Measurements from ENCODE around the gene FERD3L. TPM values are rescaled to one million over a fixed set of nuclear protein-coding genes. Genes with fewer than 3 reads are reported as not detected.
A peak's percentile ranks its signal among the peaks of the same experiment; 100 is the strongest.

FERD3L gene
- polyA plus RNA-seq, 1 donor = not detected

DNA sequence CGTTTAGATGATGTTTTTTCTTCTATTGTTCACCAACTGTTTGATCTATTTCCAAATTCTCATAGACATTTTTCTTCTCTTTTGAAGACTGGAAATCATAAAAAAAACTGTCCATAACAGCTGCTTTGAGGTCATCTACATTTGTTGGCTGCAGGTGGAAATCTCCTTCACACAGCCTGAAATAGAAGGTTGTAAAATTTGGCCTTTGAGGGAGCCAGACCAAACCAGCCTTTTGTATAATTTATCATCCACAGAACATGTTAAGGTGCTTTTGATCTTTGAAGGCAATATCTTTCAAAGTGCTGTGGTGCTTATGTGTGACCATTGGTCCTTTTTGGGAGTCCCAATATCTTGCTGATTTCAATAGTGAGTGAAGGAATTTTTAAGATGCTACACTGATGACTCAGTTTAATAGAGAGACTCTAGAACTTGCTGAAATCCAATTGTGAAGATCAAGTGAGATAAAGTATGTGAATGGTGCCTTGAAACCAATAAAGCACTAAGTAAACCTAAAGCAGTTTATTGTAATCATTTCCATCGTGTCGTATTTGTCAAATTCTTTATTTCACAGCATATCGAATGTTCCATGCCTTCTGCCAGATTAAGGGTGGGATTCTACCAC lies 5.4 kb downstream of the FERD3L start:
- H3K36me3 ChIP-seq (ENCODE audit: control insufficient read depth, insufficient read depth, low read length) = no peaks in the 10 kb centered on the region
- H3K9me3 ChIP-seq (ENCODE audit: control insufficient read depth, low read depth, low read length) = no peaks in the 10 kb centered on the region
- H3K4me1 ChIP-seq (ENCODE audit: control insufficient read depth, insufficient read depth, low read length) = no peaks in the 10 kb centered on the region
- H3K4me3 ChIP-seq (ENCODE audit: low read length) = no peak overlapping the region
- no peak for DNase-seq
- no peak overlapping the region for H3K27ac ChIP-seq (ENCODE audit: low read length)
- H3K27me3 ChIP-seq (ENCODE audit: control insufficient read depth, insufficient read depth, low read length) = peaks cover 23% of the 10 kb centered on the region
- WGBS (ENCODE audit: insufficient coverage, low lambda C conversion rate) = 98% methylated on average over 4 of the region's 4 CpGs

GRCh38 chr7:19133886-19134285 lies 11.3 kb downstream of the FERD3L start:
- Histone ChIP-seq H3K27me3 (ENCODE audit: control insufficient read depth, insufficient read depth, low read length) (no peaks in the 10 kb centered on the region), H3K4me3 (ENCODE audit: low read length) (no peak overlapping the region), H3K4me1 (ENCODE audit: control insufficient read depth, insufficient read depth, low read length) (no peaks in the 10 kb centered on the region), H3K9me3 (ENCODE audit: control insufficient read depth, low read depth, low read length) (no peaks in the 10 kb centered on the region), H3K27ac (ENCODE audit: low read length) (no peak overlapping the region), H3K36me3 (ENCODE audit: control insufficient read depth, insufficient read depth, low read length) (no peaks in the 10 kb centered on the region)
- 94% methylated on average over 4 of the region's 4 CpGs for WGBS (ENCODE audit: insufficient coverage, low lambda C conversion rate)
- no peak for DNase-seq

GRCh38 chr7:19133390-19133789 lies 11.8 kb downstream of the FERD3L start:
- DNase-seq = no peak
- Histone ChIP-seq H3K36me3 (ENCODE audit: control insufficient read depth, insufficient read depth, low read length) (no peaks in the 10 kb centered on the region), H3K27me3 (ENCODE audit: control insufficient read depth, insufficient read depth, low read length) (no peaks in the 10 kb centered on the region), H3K4me1 (ENCODE audit: control insufficient read depth, insufficient read depth, low read length) (no peaks in the 10 kb centered on the region), H3K4me3 (ENCODE audit: low read length) (no peak overlapping the region), H3K27ac (ENCODE audit: low read length) (no peak overlapping the region), H3K9me3 (ENCODE audit: control insufficient read depth, low read depth, low read length) (no peaks in the 10 kb centered on the region)
- 33% methylated on average over 1 of the region's 4 CpGs for WGBS (ENCODE audit: insufficient coverage, low lambda C conversion rate)

GRCh38 chr7:19128856-19129255 lies 16.4 kb downstream of the FERD3L start:
- Histone ChIP-seq H3K27me3 (ENCODE audit: control insufficient read depth, insufficient read depth, low read length) (peaks cover 3% of the 10 kb centered on the region), H3K4me3 (ENCODE audit: low read length) (no peak overlapping the region), H3K27ac (ENCODE audit: low read length) (no peak overlapping the region), H3K9me3 (ENCODE audit: control insufficient read depth, low read depth, low read length) (no peaks in the 10 kb centered on the region), H3K4me1 (ENCODE audit: control insufficient read depth, insufficient read depth, low read length) (no peaks in the 10 kb centered on the region), H3K36me3 (ENCODE audit: control insufficient read depth, insufficient read depth, low read length) (no peaks in the 10 kb centered on the region)
- no peak for DNase-seq
- no CpG with 5 or more reads among the region's 1 CpG for WGBS (ENCODE audit: insufficient coverage, low lambda C conversion rate)

GRCh38 chr7:19121977-19122588 lies 23.1 kb downstream of the FERD3L start:
- DNase-seq = no peak
- Histone ChIP-seq H3K36me3 (ENCODE audit: control insufficient read depth, insufficient read depth, low read length) (no peaks in the 10 kb centered on the region), H3K27ac (ENCODE audit: low read length) (no peak overlapping the region), H3K4me1 (ENCODE audit: control insufficient read depth, insufficient read depth, low read length) (no peaks in the 10 kb centered on the region), H3K4me3 (ENCODE audit: low read length) (no peak overlapping the region), H3K27me3 (ENCODE audit: control insufficient read depth, insufficient read depth, low read length) (peaks cover 53% of the 10 kb centered on the region), H3K9me3 (ENCODE audit: control insufficient read depth, low read depth, low read length) (peaks cover 3% of the 10 kb centered on the region)
- WGBS (ENCODE audit: insufficient coverage, low lambda C conversion rate) = 43% methylated on average over 2 of the region's 2 CpGs

- DNase-seq = no peak
- no peak overlapping the region for H3K27ac ChIP-seq (ENCODE audit: low read length)
- no peaks in the 10 kb centered on the region for H3K36me3 ChIP-seq (ENCODE audit: control insufficient read depth, insufficient read depth, low read length)
- no peak overlapping the region for H3K4me3 ChIP-seq (ENCODE audit: low read length)
- no peaks in the 10 kb centered on the region for H3K4me1 ChIP-seq (ENCODE audit: control insufficient read depth, insufficient read depth, low read length)
- H3K9me3 ChIP-seq (ENCODE audit: control insufficient read depth, low read depth, low read length) = peaks cover 3% of the 10 kb centered on the region
- WGBS (ENCODE audit: insufficient coverage, low lambda C conversion rate) = 20% methylated on average over 1 of the region's 10 CpGs
- peaks cover 70% of the 10 kb centered on the region for H3K27me3 ChIP-seq (ENCODE audit: control insufficient read depth, insufficient read depth, low read length)
These were observed 25.2 kb downstream of the FERD3L start for GRCh38 chr7:19119870-19120486.

DNA sequence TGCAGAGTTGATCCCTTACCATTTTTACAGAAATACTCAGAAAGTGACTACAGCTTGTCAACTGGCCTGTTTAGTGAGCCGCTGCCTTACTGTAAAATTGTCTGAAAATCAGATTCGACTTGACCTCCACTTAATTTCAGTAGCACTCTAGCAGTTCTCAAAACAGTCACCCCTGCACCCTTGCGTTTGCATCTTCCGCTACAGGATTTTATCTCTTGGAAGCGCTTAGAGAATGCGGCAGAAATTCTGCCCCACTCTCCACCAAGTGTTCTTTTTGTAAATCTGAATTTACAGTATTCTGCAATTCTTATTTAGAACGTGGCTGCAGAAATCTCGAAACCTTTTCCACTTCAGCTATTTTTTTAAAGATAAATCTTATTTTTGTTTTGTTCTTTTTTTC lies 25.8 kb downstream of the FERD3L start:
- peaks cover 70% of the 10 kb centered on the region for H3K27me3 ChIP-seq (ENCODE audit: control insufficient read depth, insufficient read depth, low read length)
- no peaks in the 10 kb centered on the region for H3K36me3 ChIP-seq (ENCODE audit: control insufficient read depth, insufficient read depth, low read length)
- WGBS (ENCODE audit: insufficient coverage, low lambda C conversion rate) = 10% methylated on average over 2 of the region's 8 CpGs
- H3K27ac ChIP-seq (ENCODE audit: low read length) = no peak overlapping the region
- no peaks in the 10 kb centered on the region for H3K4me1 ChIP-seq (ENCODE audit: control insufficient read depth, insufficient read depth, low read length)
- peaks cover 3% of the 10 kb centered on the region for H3K9me3 ChIP-seq (ENCODE audit: control insufficient read depth, low read depth, low read length)
- no peak for DNase-seq
- no peak overlapping the region for H3K4me3 ChIP-seq (ENCODE audit: low read length)

DNA sequence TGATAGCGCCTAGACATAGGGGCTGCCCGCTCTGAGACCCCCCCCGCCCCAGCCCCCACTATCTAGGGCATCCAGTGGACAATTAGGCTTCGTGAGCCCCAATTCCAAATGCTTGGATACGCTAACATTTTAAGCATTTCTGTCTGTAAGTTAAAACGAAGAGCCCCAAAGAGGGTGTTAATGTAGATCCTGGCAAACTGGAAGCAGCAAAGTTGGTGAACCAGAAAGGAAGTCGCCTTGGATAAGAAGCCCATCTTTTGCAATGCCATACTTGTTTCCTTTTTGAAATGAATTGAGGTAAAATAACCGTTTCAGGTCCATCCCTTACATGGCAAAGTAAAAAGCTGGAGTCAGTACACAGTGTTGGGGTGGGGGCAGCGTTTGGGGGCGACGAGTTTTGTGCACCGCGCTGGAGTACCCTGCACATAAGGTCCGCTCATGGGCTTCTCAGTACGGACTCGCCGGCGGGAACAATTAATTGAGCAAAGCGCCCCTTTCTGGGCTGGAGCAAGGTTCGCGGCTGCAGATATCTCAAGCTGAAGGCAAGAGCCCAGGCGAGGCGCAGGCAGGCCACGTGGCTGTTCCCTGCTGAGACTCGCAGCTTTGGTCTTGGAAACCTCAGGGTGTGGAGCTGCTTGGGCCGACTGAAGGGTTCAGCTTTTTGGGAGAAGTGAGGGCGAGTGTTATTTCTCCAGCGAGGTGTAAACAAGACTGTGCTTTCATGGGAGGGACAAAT lies 26.4 kb downstream of the FERD3L start:
- Histone ChIP-seq H3K27ac (ENCODE audit: low read length) (no peak overlapping the region), H3K9me3 (ENCODE audit: control insufficient read depth, low read depth, low read length) (peaks cover 3% of the 10 kb centered on the region), H3K4me3 (ENCODE audit: low read length) (no peak overlapping the region), H3K36me3 (ENCODE audit: control insufficient read depth, insufficient read depth, low read length) (no peaks in the 10 kb centered on the region), H3K27me3 (ENCODE audit: control insufficient read depth, insufficient read depth, low read length) (peaks cover 69% of the 10 kb centered on the region), H3K4me1 (ENCODE audit: control insufficient read depth, insufficient read depth, low read length) (no peaks in the 10 kb centered on the region)
- no CpG with 5 or more reads among the region's 28 CpGs for WGBS (ENCODE audit: insufficient coverage, low lambda C conversion rate)
- DNase-seq = no peak

DNA sequence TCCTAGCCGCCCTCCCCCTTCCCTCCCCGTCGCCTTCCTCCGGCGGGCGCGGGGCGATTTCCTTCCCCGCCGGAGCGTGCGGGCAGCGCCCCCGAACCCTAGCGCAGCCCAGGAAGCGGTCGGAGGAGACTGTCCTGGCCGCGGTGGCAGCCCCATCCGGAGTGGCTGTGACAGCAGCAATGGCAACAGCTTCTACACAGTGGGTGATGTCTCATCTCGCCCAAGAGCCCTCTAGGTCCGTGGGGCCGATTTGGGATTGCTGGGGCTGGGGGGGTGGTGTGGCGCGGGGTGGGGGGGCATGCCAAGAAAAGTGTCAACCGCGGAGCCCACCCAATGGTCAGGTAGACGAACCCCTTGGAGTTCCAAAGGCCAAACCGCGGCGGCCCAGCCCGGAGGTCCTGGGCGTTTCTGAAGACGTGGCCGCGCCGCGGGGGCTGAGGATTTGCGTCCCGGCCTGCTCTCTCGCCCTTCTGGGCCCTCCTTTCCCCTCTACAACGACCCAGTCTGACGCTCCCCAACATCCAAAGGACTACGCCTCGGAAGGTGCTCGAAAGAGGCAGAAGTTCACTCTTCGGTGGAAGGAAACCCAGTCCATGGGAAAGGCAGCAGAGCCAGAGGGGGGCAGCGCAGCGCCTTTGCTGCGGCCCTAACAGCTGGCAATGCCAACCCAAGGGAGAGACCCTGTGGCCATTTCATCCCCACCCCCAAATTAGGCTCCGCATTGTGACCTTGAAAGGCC lies 27.2 kb downstream of the FERD3L start:
- Histone ChIP-seq H3K9me3 (ENCODE audit: control insufficient read depth, low read depth, low read length) (peaks cover 3% of the 10 kb centered on the region), H3K27me3 (ENCODE audit: control insufficient read depth, insufficient read depth, low read length) (peaks cover 72% of the 10 kb centered on the region), H3K4me3 (ENCODE audit: low read length) (peak overlapping the region; percentile 35), H3K36me3 (ENCODE audit: control insufficient read depth, insufficient read depth, low read length) (no peaks in the 10 kb centered on the region), H3K4me1 (ENCODE audit: control insufficient read depth, insufficient read depth, low read length) (no peaks in the 10 kb centered on the region), H3K27ac (ENCODE audit: low read length) (no peak overlapping the region)
- WGBS (ENCODE audit: insufficient coverage, low lambda C conversion rate) = no CpG with 5 or more reads among the region's 51 CpGs
- DNase-seq = no peak

All from large intestine (tissue), 3 donors.